GM19467 (cell line): ENCODE data around the gene RIBC1.
A peak's percentile ranks its signal among the peaks of the same experiment; 100 is the strongest.
"Not testable (repeated sequence)": the region's sequence is repeated elsewhere in the genome, so short reads cannot be mapped to it uniquely, and the experiment has no call there.

Experiments
- ATAC-seq: cut with Tn5 transposase; IDR thresholded peaks from one replicate; pipeline ENCODE4 v1.9.1; 2021; ENCODE audit warnings: mild to moderate bottlenecking, moderate library complexity; ENCODE audit not compliant: unreplicated experiment

The RIBC1 gene

GRCh38 chrX:53433651-53434639, 11.3 kb downstream of the RIBC1 start, which contains the start of gene HSD17B10:
Gene HSD17B10 (minus strand): TSS chrX:53434370. CDS start chrX:53434345, 25 bp downstream.
- peak; percentile 87 for ATAC-seq

- peak; percentile 79 for ATAC-seq
Observed at GRCh38 chrX:53435997-53436396, 13.3 kb downstream of the RIBC1 start.

GRCh38 chrX:53437206-53437605, 14.5 kb downstream of the RIBC1 start:
- no peak for ATAC-seq

DNA sequence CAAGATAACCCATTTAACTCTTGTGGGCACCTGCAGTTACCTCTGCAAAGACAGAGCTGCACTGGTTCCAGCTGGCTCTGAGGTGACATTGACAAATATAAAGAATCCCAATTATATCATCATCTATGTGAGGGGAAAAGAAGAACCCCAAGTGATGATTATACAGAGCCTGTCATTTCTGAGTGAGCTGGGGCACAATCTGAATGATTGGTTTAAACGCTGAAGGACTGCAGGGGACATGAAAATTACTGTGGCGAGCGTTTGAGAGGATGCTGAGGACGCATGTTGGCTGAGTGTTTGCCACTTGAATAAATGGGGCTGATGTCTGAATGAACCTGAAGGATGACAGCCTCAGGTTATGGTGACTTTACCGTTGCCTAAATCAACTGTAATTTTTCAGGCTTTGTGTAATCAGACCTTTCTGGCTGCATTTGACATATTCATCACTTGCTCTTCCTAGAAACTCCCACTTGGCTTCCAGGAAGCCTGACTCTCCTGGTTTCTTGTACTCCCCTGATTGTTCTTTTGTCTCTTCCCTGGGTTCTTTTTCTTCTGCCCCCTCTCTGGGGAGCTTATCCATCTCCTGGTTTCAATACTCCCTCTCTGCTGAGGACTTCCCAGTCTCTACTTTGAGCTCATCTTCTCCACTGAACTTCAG, 15.6 kb downstream of the RIBC1 start:
- ATAC-seq, result no peak

GRCh38 chrX:53438832-53439230, 16.2 kb downstream of the RIBC1 start:
- no peak for ATAC-seq

DNA sequence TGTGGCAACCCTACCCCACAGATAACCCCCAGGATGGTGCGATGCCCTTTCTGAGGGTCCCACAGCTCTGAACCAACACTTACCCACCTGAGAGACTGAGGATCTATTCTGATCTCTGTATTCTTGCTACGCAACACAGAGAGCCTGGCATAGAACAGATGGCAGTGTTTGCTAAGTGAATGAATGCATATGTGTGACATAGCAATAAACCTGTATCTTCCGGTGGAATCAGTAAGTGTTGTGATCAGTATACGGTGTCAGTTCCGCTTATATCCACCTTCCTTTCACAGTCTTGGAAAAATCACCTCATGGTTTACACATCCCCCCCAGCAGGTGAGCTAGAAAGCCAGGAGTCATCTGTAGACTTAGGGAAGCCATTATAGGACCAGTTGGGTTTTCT, 17.4 kb downstream of the RIBC1 start:
- ATAC-seq, result no peak

DNA sequence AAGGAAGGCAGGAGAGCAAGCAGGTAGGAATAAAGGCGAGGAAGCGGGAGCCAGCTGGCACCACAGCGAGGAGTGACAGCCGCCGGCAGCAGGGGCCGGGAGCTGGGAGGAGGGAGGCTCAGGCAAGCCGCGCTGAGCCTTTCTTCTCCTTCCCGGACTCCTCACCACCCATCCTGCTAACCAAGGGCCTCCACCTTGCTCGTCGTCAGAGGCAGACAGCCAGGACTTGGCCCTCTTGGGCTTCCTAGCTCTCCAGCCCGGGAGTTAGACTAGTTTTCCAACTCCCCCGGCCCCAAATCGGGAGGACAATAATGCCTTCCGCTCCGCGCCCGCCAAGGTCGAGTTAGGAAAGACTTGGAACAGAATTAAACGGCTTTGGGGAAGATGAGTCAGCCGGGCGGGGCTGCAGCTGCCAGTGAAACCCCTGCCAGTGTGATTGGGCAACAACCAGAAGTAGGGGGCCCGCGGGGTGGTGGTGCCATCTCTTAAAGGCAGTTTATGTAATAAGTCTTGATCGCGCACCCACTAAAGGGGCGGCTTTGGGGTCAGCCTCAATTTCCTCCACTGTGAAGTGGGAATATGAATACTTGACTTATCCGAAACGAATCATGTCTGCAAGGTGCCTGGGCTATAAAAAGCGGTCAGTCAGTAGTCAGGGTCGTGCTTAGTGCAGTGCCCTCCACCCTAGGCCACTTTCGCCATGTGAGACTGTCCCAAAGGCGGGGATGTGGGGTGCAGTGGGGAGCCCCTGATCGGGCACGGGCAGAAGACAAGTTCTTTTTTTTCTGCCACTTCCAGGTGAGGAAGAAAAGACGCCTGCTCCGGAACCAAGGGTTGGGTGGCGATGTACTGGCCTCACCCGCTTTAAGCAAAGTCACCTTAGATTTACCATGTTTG, 18.2 kb downstream of the RIBC1 start:
- ATAC-seq, result no peak

DNA sequence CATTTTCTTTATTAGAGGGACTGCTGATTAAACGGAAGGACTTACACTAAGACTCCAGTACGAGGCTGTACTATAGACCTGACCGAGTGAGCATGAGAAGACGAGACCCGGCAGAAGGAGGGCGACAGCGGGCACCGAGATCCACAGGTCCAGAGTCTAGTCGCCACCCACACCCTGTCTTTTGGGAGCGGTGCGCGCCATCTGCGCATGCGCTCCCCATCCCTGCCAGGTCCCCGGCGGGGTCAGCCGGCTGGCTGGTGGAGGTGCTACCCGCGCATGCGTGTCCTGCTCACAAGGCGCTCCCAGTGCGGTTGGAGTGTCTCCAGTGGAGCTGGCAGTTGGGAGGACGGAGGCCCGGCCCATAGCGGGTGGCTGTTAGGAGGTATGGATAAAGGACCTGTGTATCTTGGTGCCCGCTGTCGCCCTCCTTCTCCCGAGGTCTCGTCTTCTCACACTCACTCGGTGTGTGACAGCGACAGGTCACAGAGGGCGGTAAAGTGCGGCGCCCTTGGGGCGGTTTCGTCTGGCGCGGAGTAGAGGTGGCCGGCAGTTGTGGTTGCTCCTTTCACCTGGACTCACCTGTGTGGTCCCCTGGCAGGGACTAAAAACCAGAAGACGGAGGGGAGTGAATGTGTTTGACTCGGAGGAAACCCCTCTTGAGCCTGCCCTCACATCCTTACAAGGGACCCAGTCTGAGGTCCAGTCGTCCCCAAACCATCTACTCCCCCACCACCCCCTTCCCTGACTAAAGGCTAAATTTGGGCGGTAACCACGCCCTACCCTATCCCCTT, 19.1 kb downstream of the RIBC1 start:
- ATAC-seq, result peak; percentile 65

DNA sequence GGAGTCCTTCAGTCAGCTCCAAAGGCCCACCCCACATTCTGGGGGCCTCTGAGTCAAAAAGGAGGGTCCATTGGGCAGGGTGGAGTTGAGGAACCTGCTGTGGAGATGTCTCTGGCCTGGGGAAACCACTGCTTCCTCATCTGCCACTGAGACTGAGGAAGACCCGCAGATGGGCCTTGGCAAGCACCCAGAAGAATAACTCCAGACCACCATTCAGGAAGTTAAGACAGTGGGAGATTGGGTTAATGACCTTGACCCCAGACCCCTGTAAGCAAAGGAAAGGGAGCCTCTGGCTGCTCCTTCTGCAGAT, 19.6 kb downstream of the RIBC1 start:
- ATAC-seq, result no peak

DNA sequence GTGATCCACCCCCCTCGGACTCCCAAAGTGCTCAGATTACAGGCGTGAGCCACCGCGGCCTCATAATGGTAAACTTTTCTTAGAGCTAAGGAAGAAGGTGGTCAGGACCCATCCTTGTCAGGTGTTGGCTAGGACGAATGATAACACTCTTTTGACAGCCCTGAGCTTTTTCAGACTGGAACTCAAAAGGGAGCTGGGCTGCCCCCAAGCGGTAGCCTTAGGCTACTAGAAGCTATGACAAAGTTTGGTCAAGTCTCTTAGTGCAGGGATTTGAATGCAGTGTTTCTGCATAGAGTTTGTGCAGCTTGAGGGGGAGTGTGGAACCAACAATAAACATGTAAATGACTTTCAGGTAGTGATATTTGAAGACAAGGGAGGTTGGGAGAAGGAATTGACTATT, 23.3 kb downstream of the RIBC1 start:
- no peak for ATAC-seq

DNA sequence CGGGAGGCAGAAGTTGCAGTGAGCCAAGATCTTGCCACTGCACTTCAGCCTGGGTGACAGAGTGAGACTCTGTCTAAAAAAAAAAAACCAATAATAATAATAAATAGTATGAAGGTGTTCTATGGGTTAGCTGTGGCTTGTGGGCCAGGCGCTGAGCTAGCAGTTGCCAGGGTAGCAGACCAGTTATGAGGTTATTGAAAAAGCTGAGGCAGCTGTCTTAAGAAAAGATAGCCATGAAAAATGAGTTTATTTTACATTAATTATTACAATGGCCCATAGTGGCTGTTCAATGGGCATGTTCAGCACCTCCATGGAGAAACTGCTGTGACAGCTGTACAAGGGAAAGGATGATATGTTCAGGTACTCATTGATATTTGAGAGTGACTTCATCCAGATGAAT, 24.8 kb downstream of the RIBC1 start:
- ATAC-seq, result no peak

GRCh38 chrX:53449632-53450031, 27.0 kb downstream of the RIBC1 start:
- ATAC-seq, result no peak

DNA sequence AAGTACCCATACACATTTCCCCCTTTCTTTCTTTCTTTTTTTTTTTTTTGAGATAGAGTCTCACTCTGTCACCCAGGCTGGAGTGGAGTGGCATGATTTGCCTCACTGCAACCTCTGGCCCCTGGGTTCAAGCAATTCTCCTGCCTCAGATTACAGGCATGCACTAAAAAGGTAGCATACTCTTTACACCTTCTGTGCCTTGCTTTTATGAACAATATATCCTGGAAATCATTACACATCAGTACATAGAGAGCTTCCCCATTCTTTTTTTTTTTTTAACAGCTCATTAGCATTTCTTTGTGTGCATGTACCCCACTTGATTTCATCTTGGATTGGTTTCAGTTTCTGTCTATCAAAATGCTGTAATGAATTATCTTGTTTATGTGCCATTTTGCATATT, 30.1 kb downstream of the RIBC1 start:
- no peak for ATAC-seq

DNA sequence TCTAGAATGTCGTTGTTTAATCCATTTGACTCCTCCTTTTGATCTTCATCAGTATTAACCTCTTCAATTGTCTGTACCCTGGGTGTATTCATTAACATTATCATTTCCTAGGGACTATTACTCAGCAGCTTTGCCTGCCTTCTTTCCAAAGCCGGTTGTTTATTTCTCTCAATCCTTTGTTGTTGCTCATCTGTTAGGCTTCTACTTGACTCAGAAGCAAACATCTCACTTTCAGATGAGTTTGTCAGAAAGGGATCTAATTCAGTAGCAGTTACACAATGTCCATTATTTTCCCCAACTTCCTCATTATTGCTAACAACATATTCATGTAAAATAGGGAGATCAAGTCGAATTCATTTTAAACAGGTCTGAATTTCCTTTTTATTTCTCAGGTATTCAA, 33.6 kb downstream of the RIBC1 start:
- ATAC-seq, result no peak

DNA sequence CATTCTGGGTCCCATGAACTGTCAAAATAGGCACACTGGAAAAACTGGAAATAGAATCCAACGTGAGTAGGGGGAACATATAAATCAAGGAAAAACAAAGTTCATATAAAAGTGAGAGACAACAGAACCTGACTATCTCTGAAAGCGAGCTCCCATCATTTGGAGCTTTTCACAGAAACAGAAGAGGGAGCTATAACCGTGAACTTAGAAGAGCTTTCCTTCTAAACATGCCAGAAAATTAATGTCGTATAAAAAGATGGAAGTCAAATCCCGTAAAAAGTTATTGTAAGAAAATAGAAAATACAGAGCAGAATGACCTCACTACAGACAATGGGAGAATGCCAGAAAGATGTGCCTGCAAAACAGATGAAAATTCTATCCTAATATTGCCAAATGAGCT, 35.4 kb downstream of the RIBC1 start:
- ATAC-seq, result no peak

GRCh38 chrX:53468659-53469058, 46.0 kb downstream of the RIBC1 start:
- not testable (repeated sequence) for ATAC-seq

GRCh38 chrX:53471346-53471745, 48.7 kb downstream of the RIBC1 start:
- ATAC-seq, result no peak

DNA sequence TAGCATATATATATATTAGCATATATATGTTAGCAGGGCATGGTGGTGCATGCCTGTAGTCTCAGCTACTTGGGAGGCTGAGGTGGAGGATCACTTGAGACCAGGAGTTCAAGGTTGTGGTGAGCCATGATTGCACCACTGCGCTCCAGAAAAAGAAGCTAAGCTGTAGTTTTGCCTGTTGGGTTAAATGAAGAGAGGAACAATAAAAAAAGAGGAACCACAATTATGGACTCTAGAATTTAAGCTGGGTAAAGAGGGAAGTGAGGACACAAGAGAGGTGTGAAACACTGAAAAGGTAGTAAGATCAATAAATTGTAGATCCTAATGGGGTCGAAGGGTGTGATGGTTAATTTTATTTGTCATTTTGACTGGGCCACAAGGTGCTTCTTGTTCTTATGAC, 52.0 kb downstream of the RIBC1 start:
- no peak for ATAC-seq

GRCh38 chrX:53476371-53476770, 53.7 kb downstream of the RIBC1 start:
- no peak for ATAC-seq

DNA sequence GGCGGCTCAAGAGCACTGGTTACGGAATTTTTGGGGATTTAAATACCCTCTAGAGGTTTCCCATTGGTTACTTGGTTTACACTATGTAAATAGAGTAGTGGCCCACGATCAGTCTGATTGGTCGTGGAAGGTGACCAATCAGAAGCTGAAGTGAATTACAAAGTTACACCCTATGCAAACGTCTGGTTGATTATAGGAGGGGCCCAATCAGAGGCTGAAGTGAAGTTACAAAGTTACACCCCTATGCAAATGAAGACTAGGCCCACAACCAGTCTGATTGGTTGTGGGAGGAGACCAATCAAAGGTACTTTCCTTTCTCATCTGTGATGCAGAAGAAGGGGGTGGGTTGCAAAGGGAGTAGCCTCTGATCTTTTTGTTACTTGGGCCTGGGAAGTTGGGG, 56.6 kb downstream of the RIBC1 start:
- no peak for ATAC-seq
